Activated CD8-positive, alpha-beta memory T cell treated with anti-CD3 and anti-CD28 coated beads, Interleukin-2, amount 10 ng/mL, durations not matched to agents 7 days and 5 days (primary cell): ENCODE measurements around the gene CD69. TPM values are rescaled to one million over a fixed set of nuclear protein-coding genes. Genes with fewer than 3 reads are reported as not detected.

Experiments used
- ATAC-seq: fragments of 150-1000 bp; cut with Tn5 transposase; one replicate; pipeline ENCODE4 v1.10.0; 2021; ENCODE audit warnings: moderate library complexity
- CTCF ChIA-PET: fragments of 350-600 bp; sonication (Branson Sonifier 250); formaldehyde crosslinking; loops from one replicate; lab custom pipeline; 2021; ENCODE audit warnings: antibody characterized with exemption; lab: Charles Lee
- DNase-seq: peaks from one replicate; pipeline ENCODE4 v3.0.0-alpha.2; 2020
- H3K27ac Mint-ChIP-seq: one replicate; pipeline ENCODE4 v1.8.0; 2021; ENCODE audit warnings: mild to moderate bottlenecking, mixed read lengths
- H3K27me3 Mint-ChIP-seq: one replicate; pipeline ENCODE4 v1.8.0; 2021; ENCODE audit warnings: mixed read lengths
- H3K36me3 Mint-ChIP-seq: one replicate; pipeline ENCODE4 v1.8.0; 2021; ENCODE audit warnings: mild to moderate bottlenecking, mixed read lengths
- H3K4me1 Mint-ChIP-seq: one replicate; pipeline ENCODE4 v1.8.0; 2021; ENCODE audit warnings: mixed read lengths
- H3K4me3 Mint-ChIP-seq: one replicate; pipeline ENCODE4 v1.8.0; 2021; ENCODE audit warnings: mild to moderate bottlenecking, moderate library complexity, mixed read lengths
- H3K9me3 Mint-ChIP-seq: one replicate; pipeline ENCODE4 v1.8.0; 2022; ENCODE audit warnings: low read depth, mixed read lengths
- total RNA-seq, 2 experiments: library from RNA; stranded (reverse); gene quantifications; one replicate each; pipeline ENCODE4 v1.2.3, GENCODE V29; 2021

Gene CD69
- 100 to 1,000 TPM in 1 of 2 experiments, 10 to 100 TPM in 1; 76.0 to 104 TPM for total RNA-seq

GRCh38 chr12:9760699-9761418 lies at the start of gene CD69:
TSS of gene CD69 (minus strand) at chr12:9760901. CDS start at chr12:9760820, 81 bp downstream.
- CTCF ChIA-PET: interaction anchor here (0.7 to 17.2 kb wide), 7 partner anchors 11 to 547 kb away, joined by 3 to 503 read pairs (median 4); partner anchors contain the start of gene KLRD1
- peak within 1 kb of the TSS; percentile 99 for H3K27ac Mint-ChIP-seq
- peaks cover 50% of the 10 kb centered on the region for H3K4me1 Mint-ChIP-seq
- H3K27me3 Mint-ChIP-seq: no peaks in the 10 kb centered on the region
- peaks cover 46% of the 10 kb centered on the region for H3K36me3 Mint-ChIP-seq
- DNase-seq: peak; percentile 91
- H3K4me3 Mint-ChIP-seq: peak within 1 kb of the TSS; percentile 99
- no peaks in the 10 kb centered on the region for H3K9me3 Mint-ChIP-seq
- ATAC-seq: peak; percentile 54

GRCh38 chr12:9809866-9810265 lies 49.2 kb upstream of the CD69 start:
- no peak overlapping the region for H3K27ac Mint-ChIP-seq
- H3K36me3 Mint-ChIP-seq: no peaks in the 10 kb centered on the region
- ATAC-seq: no peak
- CTCF ChIA-PET: interaction anchor here (2.1 to 13.6 kb wide), 3 partner anchors 12 to 67 kb away, joined by 5 to 187 read pairs (median 6); no protein-coding TSS in a partner anchor
- DNase-seq: no peak
- H3K9me3 Mint-ChIP-seq: no peaks in the 10 kb centered on the region
- peaks cover 18% of the 10 kb centered on the region for H3K27me3 Mint-ChIP-seq
- H3K4me3 Mint-ChIP-seq: no peak overlapping the region
- H3K4me1 Mint-ChIP-seq: peaks cover 23% of the 10 kb centered on the region

GRCh38 chr12:9809338-9809737 lies 48.6 kb upstream of the CD69 start:
- CTCF ChIA-PET: interaction anchor here (2.1 to 13.6 kb wide), 3 partner anchors 12 to 67 kb away, joined by 5 to 187 read pairs (median 6); no protein-coding TSS in a partner anchor
- no peak for DNase-seq
- Mint-ChIP-seq H3K36me3 (no peaks in the 10 kb centered on the region), H3K9me3 (no peaks in the 10 kb centered on the region), H3K4me3 (no peak overlapping the region), H3K4me1 (peaks cover 23% of the 10 kb centered on the region), H3K27me3 (peaks cover 20% of the 10 kb centered on the region), H3K27ac (no peak overlapping the region)
- ATAC-seq: no peak

- no peak for ATAC-seq
- Mint-ChIP-seq H3K4me3 (no peak overlapping the region), H3K36me3 (peaks cover 1% of the 10 kb centered on the region), H3K9me3 (no peaks in the 10 kb centered on the region), H3K27ac (no peak overlapping the region), H3K4me1 (peaks cover 15% of the 10 kb centered on the region), H3K27me3 (peaks cover 26% of the 10 kb centered on the region)
- CTCF ChIA-PET: interaction anchor here (1.0 to 13.6 kb wide), 4 partner anchors 9 to 66 kb away, joined by 3 to 187 read pairs (median 4); no protein-coding TSS in a partner anchor
- no peak for DNase-seq
These were observed 47.8 kb upstream of the CD69 start for GRCh38 chr12:9808504-9808903.

GRCh38 chr12:9806714-9807113 lies 46.0 kb upstream of the CD69 start:
- ATAC-seq: no peak
- Mint-ChIP-seq H3K27ac (no peak overlapping the region), H3K9me3 (peaks cover 2% of the 10 kb centered on the region), H3K27me3 (peaks cover 25% of the 10 kb centered on the region), H3K36me3 (peaks cover 6% of the 10 kb centered on the region), H3K4me1 (peaks cover 11% of the 10 kb centered on the region), H3K4me3 (no peak overlapping the region)
- CTCF ChIA-PET: interaction anchor here (1.1 to 13.6 kb wide), 2 partner anchors 9 to 54 kb away, joined by 4 to 187 read pairs; no protein-coding TSS in a partner anchor
- no peak for DNase-seq

GRCh38 chr12:9805883-9806282 lies 45.2 kb upstream of the CD69 start:
- Mint-ChIP-seq H3K27me3 (peaks cover 23% of the 10 kb centered on the region), H3K9me3 (peaks cover 2% of the 10 kb centered on the region), H3K27ac (no peak overlapping the region), H3K4me3 (no peak overlapping the region), H3K36me3 (peaks cover 8% of the 10 kb centered on the region), H3K4me1 (peaks cover 6% of the 10 kb centered on the region)
- CTCF ChIA-PET: interaction anchor here (1.0 to 13.6 kb wide), 4 partner anchors 8 to 63 kb away, joined by 3 to 187 read pairs (median 4); no protein-coding TSS in a partner anchor
- DNase-seq: no peak
- no peak for ATAC-seq

GRCh38 chr12:9799961-9800360 lies 39.3 kb upstream of the CD69 start:
- H3K4me3 Mint-ChIP-seq: no peak overlapping the region

GRCh38 chr12:9797722-9798619 lies 37.3 kb upstream of the CD69 start:
- H3K4me1 Mint-ChIP-seq: peaks cover 46% of the 10 kb centered on the region
- DNase-seq: peak; percentile 88
- peak overlapping the region; percentile 6 for H3K4me3 Mint-ChIP-seq

More at GRCh38 chr12:9799961-9800360, 39.3 kb upstream of the CD69 start:
- Mint-ChIP-seq H3K27me3 (peaks cover 10% of the 10 kb centered on the region), H3K4me1 (peaks cover 28% of the 10 kb centered on the region), H3K36me3 (peaks cover 8% of the 10 kb centered on the region), H3K27ac (no peak overlapping the region), H3K9me3 (peaks cover 2% of the 10 kb centered on the region)
- DNase-seq (no peak), ATAC-seq (no peak)
- CTCF ChIA-PET: interaction anchor here (1.4 to 10.7 kb wide), 6 partner anchors 14 to 350 kb away, joined by 3 to 503 read pairs (median 26); partner anchors contain the start of genes CD69 and CLEC12B

GRCh38 chr12:9796971-9797370 lies 36.3 kb upstream of the CD69 start:
- Mint-ChIP-seq H3K9me3 (peaks cover 6% of the 10 kb centered on the region), H3K27me3 (no peaks in the 10 kb centered on the region), H3K4me1 (peaks cover 54% of the 10 kb centered on the region), H3K36me3 (peaks cover 21% of the 10 kb centered on the region), H3K27ac (peak overlapping the region; percentile 95), H3K4me3 (peak overlapping the region; percentile 78)
- ATAC-seq (no peak), DNase-seq (no peak)
- CTCF ChIA-PET: interaction anchor here (0.7 to 10.7 kb wide), 15 partner anchors 14 to 343 kb away, joined by 3 to 503 read pairs (median 5); partner anchors contain the start of genes CD69 and CLEC2B

More at GRCh38 chr12:9797722-9798619, 37.3 kb upstream of the CD69 start:
- Mint-ChIP-seq H3K27ac (peak overlapping the region; percentile 23), H3K36me3 (peaks cover 17% of the 10 kb centered on the region), H3K9me3 (peaks cover 8% of the 10 kb centered on the region), H3K27me3 (no peaks in the 10 kb centered on the region)
- CTCF ChIA-PET: interaction anchor here (0.6 to 10.7 kb wide), 24 partner anchors 8 to 365 kb away, joined by 3 to 503 read pairs (median 4); partner anchors contain the start of genes CD69, CLEC12B and CLEC2B
- peak; percentile 86 for ATAC-seq

- no peak for DNase-seq
- Mint-ChIP-seq H3K36me3 (peaks cover 25% of the 10 kb centered on the region), H3K4me1 (peaks cover 55% of the 10 kb centered on the region), H3K27me3 (no peaks in the 10 kb centered on the region), H3K4me3 (peak overlapping the region; percentile 78), H3K9me3 (peaks cover 6% of the 10 kb centered on the region), H3K27ac (peak overlapping the region; percentile 95)
- CTCF ChIA-PET: interaction anchor here (0.7 to 10.7 kb wide), 8 partner anchors 18 to 162 kb away, joined by 3 to 503 read pairs (median 6); partner anchors contain the start of genes CD69 and CLEC2B
- ATAC-seq: peak; percentile 51
These were observed 35.6 kb upstream of the CD69 start for GRCh38 chr12:9796346-9796745.

- H3K36me3 Mint-ChIP-seq: peaks cover 24% of the 10 kb centered on the region
- DNase-seq (no peak), ATAC-seq (no peak)
- H3K4me1 Mint-ChIP-seq: peaks cover 55% of the 10 kb centered on the region
- peak overlapping the region; percentile 78 for H3K4me3 Mint-ChIP-seq
- H3K9me3 Mint-ChIP-seq: peaks cover 6% of the 10 kb centered on the region
- CTCF ChIA-PET: interaction anchor here (1.4 to 10.7 kb wide), 6 partner anchors 18 to 161 kb away, joined by 3 to 503 read pairs (median 28); partner anchors contain the start of genes CD69 and CLEC2B
- no peaks in the 10 kb centered on the region for H3K27me3 Mint-ChIP-seq
- peak overlapping the region; percentile 95 for H3K27ac Mint-ChIP-seq
These were observed 35.2 kb upstream of the CD69 start for GRCh38 chr12:9795945-9796344.

GRCh38 chr12:9794484-9795093 lies 33.9 kb upstream of the CD69 start:
- Mint-ChIP-seq H3K9me3 (peaks cover 12% of the 10 kb centered on the region), H3K27ac (peak overlapping the region; percentile 95), H3K36me3 (peaks cover 30% of the 10 kb centered on the region), H3K27me3 (no peaks in the 10 kb centered on the region), H3K4me1 (peaks cover 55% of the 10 kb centered on the region), H3K4me3 (peak overlapping the region; percentile 78)
- no peak for DNase-seq
- peak; percentile 49 for ATAC-seq
- CTCF ChIA-PET: interaction anchor here (0.6 to 10.7 kb wide), 5 partner anchors 17 to 52 kb away, joined by 6 to 503 read pairs (median 47); partner anchors contain the start of gene CD69
